Measurements from ENCODE around the gene BCAP31.

BCAP31 gene

DNA sequence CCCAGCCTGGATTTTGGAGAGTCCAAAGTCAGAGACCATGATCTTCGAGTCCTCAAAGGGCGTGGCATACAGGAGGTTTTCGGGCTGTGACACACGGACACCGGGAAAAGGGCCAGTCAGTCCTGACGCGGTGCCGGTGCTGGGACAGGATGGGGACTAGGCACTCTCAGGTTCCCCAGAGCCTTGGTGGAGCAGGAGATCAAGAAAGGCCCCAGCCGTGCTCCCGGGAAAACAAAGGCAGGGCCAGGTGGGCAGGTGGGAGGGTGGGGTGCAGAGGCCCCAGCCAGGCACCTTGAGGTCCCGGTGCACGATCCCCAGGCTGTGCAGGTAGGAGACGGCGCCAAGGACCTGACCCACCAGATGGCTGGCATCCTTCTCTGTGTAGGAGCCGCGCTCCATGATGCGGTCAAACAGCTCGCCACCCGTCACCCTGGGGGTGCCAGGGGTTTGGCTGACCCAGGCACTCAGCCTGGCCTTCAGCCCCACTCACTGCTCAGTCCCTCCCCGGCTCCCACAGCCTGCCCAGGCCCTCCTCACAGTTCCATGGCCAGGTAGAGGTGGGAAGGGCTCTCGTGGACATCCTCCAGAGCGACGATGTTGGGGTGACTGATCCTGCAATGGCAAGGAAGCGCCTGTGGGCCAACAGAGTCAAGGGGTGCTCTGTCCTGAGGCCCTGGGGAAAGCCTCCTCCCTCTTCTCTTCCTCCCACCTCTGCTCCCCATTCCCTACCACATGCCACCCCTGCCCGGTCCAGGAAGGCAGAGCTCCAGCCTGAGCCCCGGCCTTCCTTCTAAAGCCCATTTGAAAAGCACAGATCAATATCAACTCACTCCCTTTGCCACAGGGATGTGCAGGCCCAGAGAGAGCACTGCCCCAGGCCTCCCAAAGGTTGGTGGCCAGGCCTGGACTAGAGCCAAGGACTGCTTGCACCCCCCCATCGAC lies 52.3 kb downstream of the BCAP31 start:
- no peak for DNase-seq

DNA sequence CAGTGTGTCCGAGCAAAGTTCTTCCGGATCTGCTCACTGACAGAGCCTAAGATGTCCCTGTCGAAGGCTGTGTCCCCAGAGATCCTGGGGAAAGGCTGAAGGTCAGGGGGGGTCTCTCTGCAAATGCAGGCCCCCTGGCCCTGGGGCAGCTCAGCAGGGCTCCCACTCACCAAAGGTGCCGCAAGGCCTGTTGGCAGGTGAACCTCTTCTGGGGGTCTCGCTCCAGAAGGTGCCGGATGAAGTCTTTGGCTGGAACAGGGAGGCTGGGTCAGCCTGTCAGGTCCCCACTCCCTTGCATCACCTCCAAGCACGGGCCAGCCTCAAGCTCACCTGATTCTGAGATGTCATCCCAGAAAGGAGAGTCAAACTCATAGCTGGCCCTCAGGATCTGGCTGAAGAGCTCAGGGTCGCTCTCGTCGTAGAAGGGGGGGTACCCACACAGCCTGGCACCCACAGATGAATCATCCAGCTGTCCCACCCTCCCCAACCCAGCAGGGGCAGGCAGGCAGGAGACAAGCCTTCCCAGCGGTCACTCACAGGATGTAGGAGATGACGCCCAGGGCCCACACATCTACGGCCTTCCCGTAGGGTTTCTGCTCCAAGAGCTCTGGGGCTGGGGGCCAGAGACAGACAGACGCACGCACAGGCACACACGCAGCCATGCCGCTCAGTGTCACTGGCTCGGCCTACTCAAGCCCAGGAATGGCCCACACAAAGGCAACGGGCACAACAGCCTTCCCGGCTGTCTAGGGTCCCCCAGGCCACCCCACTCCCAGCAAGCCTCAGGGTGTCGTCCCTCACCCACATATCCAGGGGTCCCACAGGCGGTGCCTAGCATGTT lies 53.2 kb downstream of the BCAP31 start:
- no peak for DNase-seq

DNA sequence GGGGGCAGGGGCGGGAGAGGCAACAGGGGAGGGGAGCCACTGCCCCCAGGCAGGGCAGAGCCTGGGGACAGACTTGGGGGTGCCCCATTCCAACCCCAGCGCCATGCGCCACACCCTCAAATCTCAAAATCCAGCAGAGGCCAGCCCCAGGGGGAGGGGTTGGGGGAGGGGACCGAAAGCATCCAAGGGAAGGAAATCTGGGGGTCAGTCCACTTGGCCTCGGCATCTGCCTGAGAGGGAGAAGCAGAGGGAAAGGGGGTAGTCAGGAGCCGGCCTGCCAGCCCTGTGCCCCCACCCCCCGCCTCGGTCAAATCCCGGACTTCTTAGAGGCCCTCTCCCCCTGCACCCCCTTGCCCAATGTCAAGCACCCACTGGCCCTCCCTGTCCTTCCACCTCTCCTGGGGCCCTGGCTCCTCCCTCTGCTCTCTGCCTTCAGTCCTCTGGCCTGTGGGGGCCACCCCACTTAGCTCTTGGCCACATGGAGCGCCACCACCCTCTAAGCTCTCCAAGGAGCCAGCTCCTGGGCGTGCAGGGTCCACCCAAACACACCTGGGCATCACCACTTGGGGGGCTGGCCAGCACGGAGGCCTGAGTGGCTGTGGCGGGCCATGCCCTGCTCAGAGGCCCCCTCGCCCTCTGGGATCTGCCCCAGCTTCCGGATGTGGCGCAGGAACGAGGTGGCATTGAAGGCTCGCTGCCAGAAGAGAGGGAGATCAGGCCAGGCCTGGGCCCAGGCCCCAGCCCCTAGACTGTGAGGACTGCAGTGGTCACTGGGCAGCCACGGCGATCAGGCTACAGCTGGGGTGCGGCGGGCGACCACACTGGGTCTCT lies 54.1 kb downstream of the BCAP31 start:
- DNase-seq, result no peak

DNA sequence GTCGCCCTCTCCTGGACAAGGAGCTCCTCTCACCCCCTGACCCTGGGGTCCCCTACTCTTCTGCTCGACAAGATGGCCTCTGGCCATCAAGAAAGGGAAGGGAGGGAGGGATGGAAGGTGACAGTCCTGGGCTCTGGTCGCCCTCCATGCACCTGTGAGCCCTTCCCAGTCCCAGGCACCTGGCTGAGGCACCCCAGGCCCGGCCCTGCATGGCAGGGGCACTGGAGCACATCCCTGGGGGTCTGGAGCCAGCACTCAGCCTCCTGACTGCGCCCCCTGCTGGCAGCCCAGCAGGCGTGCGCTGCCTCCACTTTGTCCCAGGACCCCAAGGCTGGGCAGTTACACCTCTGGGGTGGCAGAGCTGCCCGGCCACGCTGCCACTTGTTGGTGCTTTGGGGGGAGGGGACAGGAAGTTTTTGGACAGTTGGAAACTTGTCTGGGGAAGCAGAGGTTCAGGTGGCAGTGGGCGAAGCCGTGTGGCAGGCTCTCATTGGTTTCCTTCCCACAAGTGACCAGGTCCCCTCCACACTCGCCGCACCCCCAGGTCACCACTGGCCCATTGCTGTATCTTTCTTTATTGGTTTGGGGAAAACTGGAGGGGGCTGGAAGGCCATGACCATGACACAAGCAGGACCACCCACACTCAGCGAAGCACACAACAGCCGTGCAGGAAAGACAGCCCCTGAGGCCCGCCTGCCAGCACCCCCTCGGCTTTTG lies 54.9 kb downstream of the BCAP31 start:
- DNase-seq, result peak; percentile 50 to 57

DNA sequence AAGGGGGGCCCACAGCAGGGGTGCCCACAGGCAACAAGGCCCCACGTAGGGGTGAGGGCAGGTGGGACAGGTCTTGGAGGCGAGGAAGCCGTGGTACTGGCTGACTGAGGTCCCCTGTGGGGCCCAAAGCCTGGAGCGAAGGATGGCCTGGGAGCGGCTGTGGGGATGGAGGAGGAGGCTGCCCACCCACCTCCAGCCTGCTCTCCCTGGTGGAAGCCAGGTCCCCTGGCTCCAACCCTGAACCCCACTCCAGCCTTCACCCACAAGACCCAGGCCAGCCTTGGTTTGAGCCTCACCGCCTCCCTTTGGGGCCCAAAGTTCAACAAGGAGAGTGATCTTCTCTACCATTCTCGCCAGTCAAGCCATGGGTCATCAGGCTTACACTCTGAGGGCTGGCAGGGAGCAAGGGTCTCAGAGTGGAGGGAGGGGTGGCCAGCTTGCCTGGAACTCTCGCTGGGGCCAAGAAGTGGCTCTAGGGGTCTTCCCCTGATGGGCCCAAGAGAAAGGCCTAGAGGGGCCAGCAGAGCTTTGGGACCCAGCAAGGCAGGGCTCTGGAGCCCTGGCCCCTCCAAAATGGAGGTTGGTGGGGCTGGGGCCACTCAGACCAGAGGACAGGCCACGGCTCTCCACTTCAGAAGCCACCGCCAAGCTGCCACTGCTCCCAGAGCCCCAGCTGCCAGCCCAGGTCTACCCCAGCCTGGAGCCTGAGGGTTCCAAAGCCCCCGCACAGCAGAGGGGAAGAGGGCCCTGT lies 55.6 kb downstream of the BCAP31 start:
- DNase-seq, result no peak

DNA sequence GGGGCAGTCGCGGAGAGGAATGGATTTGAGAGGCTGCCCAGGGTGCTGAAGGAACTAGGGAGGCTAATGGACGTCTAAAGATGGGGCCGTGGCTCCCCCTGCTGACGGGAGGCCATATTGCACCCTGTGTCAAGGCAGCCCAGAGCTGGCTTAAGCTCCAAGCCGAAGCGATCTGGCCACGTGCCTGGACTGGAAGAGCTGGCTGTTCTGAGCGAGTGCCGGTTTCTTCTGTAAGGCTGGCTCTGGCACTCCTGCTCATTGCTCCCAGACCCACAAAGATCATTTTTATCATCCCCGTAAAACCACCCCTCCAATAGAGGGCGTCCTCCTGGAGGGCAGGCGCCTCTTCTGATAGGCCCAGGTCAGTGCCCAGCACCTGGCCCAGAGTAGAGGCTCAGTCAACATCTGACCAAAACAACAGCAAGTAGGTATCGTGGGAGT lies 56.2 kb downstream of the BCAP31 start:
- DNase-seq, result peak; percentile 85 to 86

DNA sequence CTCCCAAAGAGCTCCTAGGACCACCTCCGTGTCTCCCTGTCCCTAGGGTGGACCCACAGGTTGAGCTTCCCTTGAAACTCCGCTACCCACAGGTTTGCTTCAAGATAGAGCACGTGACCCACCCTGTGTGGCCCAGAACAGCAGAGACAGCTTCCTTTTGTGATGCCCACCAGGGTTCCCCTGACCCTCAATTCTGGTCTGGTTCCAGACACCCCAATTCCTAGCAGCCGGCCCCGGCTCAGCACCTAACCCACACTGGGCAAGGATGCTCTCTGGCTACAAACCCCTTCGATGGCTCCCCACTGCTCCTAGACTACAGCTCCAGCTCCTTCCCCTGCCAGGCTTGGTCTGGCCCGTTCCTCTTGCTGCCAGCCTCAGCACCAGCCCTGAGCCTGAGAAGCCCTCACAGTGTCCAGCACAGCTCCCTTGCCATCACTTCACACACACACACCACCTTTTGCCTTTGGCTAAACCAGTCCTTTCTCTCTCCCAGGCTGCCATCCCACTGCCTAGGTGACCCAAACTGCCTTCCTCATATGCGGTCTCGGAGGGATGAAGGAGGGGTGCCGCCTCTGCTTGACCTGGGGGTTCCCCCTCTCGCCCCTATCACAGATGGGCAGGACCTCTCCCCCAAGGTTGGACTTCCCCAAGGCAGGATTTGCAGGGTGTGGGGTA lies 56.8 kb downstream of the BCAP31 start:
- DNase-seq, result no peak

DNA sequence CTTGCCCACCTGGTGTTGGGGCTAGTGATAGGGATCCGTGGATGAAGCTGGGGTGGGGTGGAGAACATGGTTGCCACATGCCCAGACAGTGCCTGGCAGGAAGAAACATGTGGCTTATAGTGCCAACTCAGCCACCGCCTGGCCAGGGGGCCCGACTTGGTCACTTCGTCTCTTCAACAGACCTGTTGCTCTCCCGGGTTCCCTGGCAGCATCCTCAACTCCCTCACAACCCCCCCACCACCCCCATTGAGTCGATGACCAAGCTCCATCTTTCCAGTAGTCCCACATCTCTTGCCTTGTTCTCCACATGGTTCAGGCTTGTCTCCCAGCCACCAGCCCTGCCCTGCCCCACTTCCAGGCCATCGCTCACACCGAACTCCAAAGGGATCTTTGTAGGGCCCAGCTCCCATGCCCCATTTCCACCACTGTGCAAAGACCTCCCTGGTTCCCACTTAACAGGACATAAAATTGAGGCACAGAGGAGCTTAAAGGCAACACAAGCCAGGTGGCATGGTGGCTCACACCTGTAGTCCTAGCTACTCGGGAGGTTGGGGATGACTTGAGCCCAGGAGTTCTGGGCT lies 58.4 kb downstream of the BCAP31 start:
- DNase-seq, result no peak

DNA sequence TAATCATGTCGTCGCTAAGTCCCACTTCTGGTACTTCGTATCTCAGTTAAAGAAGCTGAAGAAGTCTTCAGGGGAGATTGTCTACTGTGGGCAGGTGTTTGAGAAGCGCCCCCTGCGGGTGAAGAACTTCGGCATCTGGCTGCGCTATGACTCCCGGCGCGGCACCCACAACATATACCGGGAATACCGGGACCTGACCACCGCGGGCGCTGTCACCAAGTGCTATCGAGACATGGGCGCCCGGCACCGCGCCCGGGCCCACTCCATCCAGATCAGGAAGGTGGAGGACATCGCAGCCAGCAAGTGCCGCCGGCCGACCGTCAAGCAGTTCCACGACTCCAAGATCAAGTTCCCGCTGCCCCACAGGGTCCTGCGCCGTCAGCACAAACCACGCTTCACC lies 61.9 kb downstream of the BCAP31 start:
- peak; percentile 69 to 71 for DNase-seq

DNA sequence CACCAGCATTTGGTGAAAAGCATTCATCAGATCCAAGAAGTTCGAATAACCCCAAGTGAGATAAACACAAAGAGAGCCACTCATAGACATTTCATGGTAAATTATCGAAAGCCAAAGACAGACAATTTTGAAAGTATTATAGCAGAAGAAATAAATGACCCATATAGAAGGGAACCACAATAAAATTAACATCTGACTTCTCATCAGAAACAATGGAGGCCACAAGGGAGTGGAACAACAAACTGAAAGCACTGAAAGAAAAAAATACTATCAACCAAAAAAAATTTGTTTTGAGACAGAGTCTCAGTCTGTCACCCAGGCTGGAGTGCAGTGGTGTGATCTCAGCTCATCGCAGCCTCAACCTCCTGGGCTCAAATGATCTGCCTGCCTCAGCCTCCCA lies 64.9 kb downstream of the BCAP31 start:
- no peak for DNase-seq

DNA sequence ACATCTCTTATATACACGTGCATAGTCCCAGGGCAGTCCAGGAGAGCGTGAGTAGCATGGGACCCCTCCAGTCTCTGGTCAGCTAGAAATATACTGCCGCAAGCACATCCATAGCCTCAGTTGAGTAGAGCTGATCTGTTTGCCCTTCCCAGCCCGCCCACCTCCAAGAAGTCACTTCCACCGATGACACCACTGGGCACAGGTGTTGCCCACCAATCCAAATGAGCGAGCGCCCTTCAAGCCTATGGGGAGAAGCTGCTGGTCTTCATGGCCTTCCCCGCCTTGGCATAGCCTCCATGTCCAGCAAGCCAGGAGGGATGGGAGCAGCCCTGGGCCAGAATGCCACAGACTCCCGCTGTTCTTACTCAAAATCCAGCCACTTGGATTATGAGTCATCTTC lies 67.0 kb downstream of the BCAP31 start:
- no peak for DNase-seq

DNA sequence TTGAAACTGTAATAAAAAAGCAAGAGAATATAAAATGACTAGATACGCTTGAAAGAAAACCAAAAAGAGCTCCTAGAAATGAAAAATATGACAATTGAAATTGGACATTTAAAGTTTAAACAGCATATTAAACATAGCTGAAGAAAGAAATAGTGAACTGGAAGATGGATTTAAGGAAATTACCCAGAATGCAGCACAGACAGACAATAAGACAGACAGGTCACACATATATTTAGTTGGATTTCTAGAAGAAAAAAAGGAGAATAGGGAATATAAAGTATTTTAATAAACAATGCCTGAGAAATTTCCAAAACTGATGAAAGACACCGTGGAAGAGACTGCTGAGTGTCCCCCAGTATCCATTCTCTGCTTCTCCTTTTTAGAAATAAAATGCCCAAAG lies 70.6 kb downstream of the BCAP31 start:
- DNase-seq, result no peak

DNA sequence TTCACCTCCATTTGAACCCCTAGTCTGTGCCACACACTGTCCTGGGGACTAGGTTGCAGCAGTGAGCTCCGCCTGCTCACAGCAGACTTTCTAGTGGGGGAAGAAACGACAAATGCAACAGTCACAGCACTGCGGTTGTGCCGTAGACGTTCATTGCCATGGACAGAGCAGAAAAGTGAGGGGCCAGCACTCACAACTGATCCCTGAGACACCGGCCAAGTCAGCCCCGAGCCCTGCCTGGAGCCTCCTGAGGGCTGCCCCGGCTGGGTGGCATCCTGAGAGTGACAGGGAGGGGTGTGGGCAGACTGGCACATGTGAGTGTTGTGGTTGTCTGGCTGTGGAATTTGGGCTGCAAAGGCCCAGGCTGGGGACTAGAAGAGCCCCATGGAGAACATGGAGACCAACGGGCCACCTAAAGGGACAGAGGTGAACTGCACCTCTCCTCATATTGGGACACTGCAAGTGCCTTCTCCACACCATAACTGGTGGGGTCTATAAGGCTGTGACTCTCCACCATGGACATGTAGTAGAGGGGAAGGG lies 72.6 kb downstream of the BCAP31 start:
- no peak for DNase-seq

DNA sequence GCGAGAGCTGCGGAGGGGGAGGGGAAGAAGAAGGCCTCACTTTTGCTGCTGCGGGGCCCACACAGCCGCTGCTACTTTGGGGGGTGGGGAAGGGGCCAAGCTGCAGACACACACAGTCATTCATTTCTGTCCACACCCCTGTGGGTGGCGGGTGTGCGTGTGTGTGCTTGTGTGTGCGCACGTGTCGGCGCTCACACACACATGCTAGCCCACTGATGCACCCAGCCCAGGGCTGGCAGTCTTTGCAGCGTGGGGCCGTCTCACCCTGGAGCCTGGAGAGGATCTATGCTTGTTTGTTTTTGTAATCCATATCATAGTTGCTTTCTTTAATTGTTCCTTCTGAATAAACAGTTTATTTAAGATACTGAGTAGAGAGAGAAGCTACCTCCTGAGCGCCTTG lies 73.2 kb downstream of the BCAP31 start:
- DNase-seq, result no peak
